ENCODE data around the gene PTPRK.

The PTPRK gene

GRCh38 chr6:128499079-128499731, 21.2 kb downstream of the PTPRK start:
- H3K27me3 ChIP-seq, result no peaks in the 10 kb centered on the region
- DNase-seq, result no peak
- TF ChIP-seq, protein P1, sequence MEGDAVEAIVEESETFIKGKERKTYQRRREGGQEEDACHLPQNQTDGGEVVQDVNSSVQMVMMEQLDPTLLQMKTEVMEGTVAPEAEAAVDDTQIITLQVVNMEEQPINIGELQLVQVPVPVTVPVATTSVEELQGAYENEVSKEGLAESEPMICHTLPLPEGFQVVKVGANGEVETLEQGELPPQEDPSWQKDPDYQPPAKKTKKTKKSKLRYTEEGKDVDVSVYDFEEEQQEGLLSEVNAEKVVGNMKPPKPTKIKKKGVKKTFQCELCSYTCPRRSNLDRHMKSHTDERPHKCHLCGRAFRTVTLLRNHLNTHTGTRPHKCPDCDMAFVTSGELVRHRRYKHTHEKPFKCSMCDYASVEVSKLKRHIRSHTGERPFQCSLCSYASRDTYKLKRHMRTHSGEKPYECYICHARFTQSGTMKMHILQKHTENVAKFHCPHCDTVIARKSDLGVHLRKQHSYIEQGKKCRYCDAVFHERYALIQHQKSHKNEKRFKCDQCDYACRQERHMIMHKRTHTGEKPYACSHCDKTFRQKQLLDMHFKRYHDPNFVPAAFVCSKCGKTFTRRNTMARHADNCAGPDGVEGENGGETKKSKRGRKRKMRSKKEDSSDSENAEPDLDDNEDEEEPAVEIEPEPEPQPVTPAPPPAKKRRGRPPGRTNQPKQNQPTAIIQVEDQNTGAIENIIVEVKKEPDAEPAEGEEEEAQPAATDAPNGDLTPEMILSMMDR (IDR thresholded peaks at IDR 0.05; ENCODE audit: low read depth, low read length), result no peak
- H3K4me3 ChIP-seq (ENCODE audit: low read depth, low read length), result no peak overlapping the region
- H3K9me3 ChIP-seq, result no peaks in the 10 kb centered on the region
- H3K4me1 ChIP-seq, result no peaks in the 10 kb centered on the region; the same call in 1 of the 2 replicates
- H3K36me3 ChIP-seq, result no peaks in the 10 kb centered on the region

DNA sequence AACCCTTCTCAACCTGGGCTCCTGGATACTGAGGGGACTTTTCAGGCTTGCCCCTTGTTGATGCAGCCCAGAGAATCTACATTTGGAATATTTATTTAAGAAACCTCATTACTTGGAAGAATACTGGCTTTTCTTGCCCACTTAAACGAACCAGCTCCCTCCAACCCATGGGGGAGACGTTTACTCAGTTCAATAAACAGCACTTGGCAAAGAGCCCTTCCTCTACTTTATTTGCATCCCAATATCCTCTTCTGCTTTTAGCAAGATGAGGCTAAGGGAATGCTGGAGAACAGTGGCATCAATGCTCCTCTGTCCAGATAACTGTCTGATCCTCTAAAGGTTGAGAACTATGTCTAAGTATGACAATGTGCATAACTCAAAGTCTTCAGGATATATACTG, 22.2 kb downstream of the PTPRK start:
- DNase-seq, result no peak
- Histone ChIP-seq H3K4me1 (no peaks in the 10 kb centered on the region; the same call in 1 of the 2 replicates), H3K9me3 (no peaks in the 10 kb centered on the region), H3K36me3 (no peaks in the 10 kb centered on the region), H3K4me3 (ENCODE audit: low read depth, low read length) (no peak overlapping the region), H3K27me3 (no peaks in the 10 kb centered on the region)
- TF ChIP-seq, protein P1 (IDR thresholded peaks at IDR 0.05; ENCODE audit: low read depth, low read length), result no peak

DNA sequence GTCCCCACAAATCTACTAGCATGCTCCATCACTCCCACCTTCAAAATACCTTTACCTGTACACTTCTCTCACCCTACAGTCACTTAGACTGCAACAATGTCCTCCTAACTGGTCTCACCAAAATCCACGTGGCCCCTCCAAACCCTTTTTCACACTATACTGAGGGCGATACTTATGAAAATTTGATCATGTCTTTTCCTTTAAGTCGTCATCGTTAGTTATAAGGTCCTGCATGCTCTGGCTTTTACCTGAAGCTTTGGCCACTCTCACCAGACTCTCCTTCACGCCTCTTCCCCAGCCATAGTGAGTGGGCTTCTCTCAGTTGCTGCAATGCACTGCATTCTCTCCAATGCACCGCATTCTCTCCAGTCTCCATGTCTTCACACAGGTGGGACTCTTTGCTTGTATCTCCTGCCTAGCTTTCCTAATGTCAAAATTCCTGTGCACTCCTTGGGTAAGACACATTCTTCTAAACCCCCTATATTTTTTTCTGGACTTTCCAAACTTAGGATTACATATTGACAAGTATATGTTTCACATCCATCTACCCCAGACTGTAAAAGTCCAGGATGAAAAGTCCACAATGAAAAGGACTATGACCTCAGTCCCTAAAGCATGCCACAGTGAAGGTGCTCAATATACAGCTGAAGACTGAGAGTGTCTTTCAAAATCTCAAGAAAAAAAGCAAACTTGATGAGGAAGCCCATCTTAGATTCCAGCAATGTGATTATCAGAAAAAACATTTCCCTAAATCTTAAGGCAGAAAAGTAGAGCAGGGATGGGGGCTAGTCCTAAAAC, 24.7 kb downstream of the PTPRK start:
- Histone ChIP-seq H3K4me3 (ENCODE audit: low read depth, low read length) (no peak overlapping the region), H3K9me3 (no peaks in the 10 kb centered on the region), H3K36me3 (no peaks in the 10 kb centered on the region), H3K27me3 (no peaks in the 10 kb centered on the region), H3K4me1 (peaks cover under 1% of the 10 kb centered on the region)
- DNase-seq, result no peak
- TF ChIP-seq, protein P1 (IDR thresholded peaks at IDR 0.05; ENCODE audit: low read depth, low read length), result no peak

GRCh38 chr6:128494440-128494839, 26.0 kb downstream of the PTPRK start:
- H3K9me3 ChIP-seq, result no peaks in the 10 kb centered on the region
- H3K27me3 ChIP-seq, result no peaks in the 10 kb centered on the region
- no peak for DNase-seq
- no peaks in the 10 kb centered on the region for H3K36me3 ChIP-seq
- H3K4me1 ChIP-seq, result peaks cover 11% of the 10 kb centered on the region
- H3K4me3 ChIP-seq (ENCODE audit: low read depth, low read length), result no peak overlapping the region
- TF ChIP-seq, protein P1 (IDR thresholded peaks at IDR 0.05; ENCODE audit: low read depth, low read length), result no peak

- H3K4me1 ChIP-seq, result peaks cover 16% of the 10 kb centered on the region
- H3K36me3 ChIP-seq, result no peaks in the 10 kb centered on the region
- H3K9me3 ChIP-seq, result no peaks in the 10 kb centered on the region
- DNase-seq, result no peak
- H3K4me3 ChIP-seq (ENCODE audit: low read depth, low read length), result no peak overlapping the region
- TF ChIP-seq, protein P1 (IDR thresholded peaks at IDR 0.05; ENCODE audit: low read depth, low read length), result no peak
- no peaks in the 10 kb centered on the region for H3K27me3 ChIP-seq
Measured at GRCh38 chr6:128493877-128494276, 26.5 kb downstream of the PTPRK start.

GRCh38 chr6:128492386-128492785, 28.0 kb downstream of the PTPRK start:
- Histone ChIP-seq H3K9me3 (no peaks in the 10 kb centered on the region), H3K27me3 (no peaks in the 10 kb centered on the region), H3K4me1 (peaks cover 20% of the 10 kb centered on the region), H3K4me3 (ENCODE audit: low read depth, low read length) (no peak overlapping the region), H3K36me3 (no peaks in the 10 kb centered on the region)
- no peak for DNase-seq
- TF ChIP-seq, protein P1 (IDR thresholded peaks at IDR 0.05; ENCODE audit: low read depth, low read length), result no peak

All from BE2C (cell line).